HL-60 (cell line): Measurements from ENCODE around the gene FUT7.

ENCODE experiments used
- CTCF ChIP-seq: IDR thresholded peaks from one replicate; pipeline ENCODE4 v1.5.1; 2011; ENCODE audit warnings: low read length, control low read depth, inconsistent platforms; ENCODE audit not compliant: insufficient read depth
- POLR2AphosphoS5 ChIP-seq: IDR thresholded peaks from 2 replicates; pipeline ENCODE4 v1.6.1; 2012; ENCODE audit warnings: low read depth

DNA sequence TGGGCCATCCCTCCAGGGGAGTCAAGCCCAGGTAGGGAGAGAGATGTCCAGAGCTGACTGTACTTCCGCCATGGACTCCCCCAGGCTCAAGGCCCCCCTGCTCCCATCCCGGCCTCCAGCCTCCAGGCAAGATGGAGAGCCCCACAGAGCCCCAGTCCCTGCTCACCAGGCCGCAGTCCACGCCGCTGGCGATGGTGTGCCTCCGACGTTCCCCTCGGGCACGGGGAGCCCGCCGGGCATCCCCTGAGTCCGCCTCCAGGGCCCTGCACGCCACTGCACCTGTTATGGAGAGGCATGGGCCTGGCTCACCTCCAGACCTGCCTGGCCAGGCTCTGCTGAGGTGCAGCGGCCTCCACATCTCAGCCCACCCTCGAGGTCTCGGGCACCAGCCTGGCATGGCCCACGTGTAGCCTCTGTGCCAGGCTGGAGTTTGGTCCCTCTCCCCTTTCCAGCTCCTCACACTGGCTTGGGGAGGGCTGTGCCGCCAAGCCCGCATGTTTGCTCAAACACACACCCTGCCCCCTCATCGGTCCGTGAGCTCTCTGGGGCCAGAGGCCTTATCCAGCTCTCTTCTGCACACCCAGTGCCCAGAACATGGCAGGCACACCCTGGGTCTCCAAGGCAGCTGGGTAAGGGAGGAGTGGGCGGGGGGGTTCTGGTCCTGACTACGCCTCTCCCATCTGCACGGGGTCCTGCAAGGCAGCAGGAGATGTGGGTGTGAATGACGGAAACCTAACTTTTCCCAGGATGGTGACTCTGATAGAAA is 34.4 kb upstream of the FUT7 start:
- TF ChIP-seq POLR2AphosphoS5 (no peak), CTCF (no peak)
